ENCODE measurements around the gene ANK3. TPM values are rescaled to one million over a fixed set of nuclear protein-coding genes. Genes with fewer than 3 reads are reported as not detected.

The ANK3 gene
- total RNA-seq, 3 donors from 2014 or later: 10.2 to 93.2 (median 57.4) TPM

DNA sequence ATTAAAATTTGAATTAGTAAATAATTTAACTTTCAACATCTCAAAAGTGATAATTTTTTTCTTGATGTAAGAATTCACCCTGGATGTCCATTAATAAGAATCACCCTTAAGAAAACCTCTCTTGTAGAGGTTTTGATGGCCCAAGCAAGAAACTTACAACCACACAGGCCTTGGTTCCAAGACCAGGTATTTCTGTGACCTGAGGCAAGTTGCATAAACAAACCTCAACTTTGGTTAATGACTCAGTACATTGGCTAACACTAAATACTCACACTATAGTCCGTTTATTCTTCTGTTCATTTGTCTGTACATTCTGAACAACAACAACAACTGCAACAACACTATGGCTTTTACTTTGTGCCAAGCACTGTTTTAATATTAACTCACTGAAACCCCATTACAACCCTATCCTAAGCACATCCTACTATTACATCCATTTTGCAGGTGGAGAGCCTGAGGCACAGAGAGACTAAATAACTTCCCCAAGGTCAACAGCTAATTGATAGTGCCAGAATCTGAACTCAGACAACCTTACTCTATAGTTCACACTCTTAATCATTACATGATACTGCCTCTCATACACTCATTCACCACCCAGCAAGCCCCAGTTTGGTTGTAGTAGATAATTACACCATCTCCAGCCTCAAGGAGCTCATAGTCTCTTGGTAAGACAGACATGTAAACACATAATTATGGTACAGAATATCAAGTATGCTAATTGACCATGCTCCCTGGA, 6.6 kb downstream of the ANK3 start:
- H3K27me3 ChIP-seq: no peaks in the 10 kb centered on the region
- no peak overlapping the region for H3K4me3 ChIP-seq
- no peak overlapping the region for H3K27ac ChIP-seq
- TF ChIP-seq POLR2A (IDR thresholded peaks at IDR 0.05): no peak
- no peak for TF ChIP-seq POLR2AphosphoS5 (IDR thresholded peaks at IDR 0.05)
- TF ChIP-seq, protein P1, sequence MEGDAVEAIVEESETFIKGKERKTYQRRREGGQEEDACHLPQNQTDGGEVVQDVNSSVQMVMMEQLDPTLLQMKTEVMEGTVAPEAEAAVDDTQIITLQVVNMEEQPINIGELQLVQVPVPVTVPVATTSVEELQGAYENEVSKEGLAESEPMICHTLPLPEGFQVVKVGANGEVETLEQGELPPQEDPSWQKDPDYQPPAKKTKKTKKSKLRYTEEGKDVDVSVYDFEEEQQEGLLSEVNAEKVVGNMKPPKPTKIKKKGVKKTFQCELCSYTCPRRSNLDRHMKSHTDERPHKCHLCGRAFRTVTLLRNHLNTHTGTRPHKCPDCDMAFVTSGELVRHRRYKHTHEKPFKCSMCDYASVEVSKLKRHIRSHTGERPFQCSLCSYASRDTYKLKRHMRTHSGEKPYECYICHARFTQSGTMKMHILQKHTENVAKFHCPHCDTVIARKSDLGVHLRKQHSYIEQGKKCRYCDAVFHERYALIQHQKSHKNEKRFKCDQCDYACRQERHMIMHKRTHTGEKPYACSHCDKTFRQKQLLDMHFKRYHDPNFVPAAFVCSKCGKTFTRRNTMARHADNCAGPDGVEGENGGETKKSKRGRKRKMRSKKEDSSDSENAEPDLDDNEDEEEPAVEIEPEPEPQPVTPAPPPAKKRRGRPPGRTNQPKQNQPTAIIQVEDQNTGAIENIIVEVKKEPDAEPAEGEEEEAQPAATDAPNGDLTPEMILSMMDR (IDR thresholded peaks at IDR 0.05): no peak
- no peak for DNase-seq (ENCODE audit: low spot score in 2 of 2)
- no peaks in the 10 kb centered on the region for H3K36me3 ChIP-seq
- intact Hi-C loops (cut with DNase I; ENCODE audit: low total_unique reads): no loop called here
- no peaks in the 10 kb centered on the region for H3K4me1 ChIP-seq
- no peaks in the 10 kb centered on the region for H3K9me3 ChIP-seq

DNA sequence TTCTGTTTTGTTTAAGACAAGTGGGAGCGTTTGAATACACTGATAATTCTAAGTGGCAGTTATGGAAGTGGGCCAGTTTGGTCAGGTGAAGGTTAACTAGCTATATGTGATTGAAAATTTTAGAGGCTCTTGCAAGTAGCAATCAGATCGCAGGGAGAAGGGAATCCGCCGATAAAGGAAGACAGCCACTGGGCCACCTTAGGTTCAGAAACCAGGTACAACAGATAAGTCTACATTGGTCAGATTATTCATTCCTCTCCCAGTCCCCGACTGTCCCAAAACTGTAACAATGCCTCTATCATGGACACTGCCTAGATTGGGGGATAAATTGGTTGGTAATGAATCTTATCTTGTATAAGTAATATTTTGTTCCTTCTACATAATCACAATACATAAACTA, 8.9 kb downstream of the ANK3 start:
- Histone ChIP-seq H3K36me3 (no peaks in the 10 kb centered on the region), H3K4me3 (no peak overlapping the region), H3K4me1 (no peaks in the 10 kb centered on the region), H3K27me3 (no peaks in the 10 kb centered on the region), H3K9me3 (no peaks in the 10 kb centered on the region), H3K27ac (no peak overlapping the region)
- no peak for DNase-seq (ENCODE audit: low spot score in 2 of 2)
- intact Hi-C loops (cut with DNase I; ENCODE audit: low total_unique reads): no loop called here
- TF ChIP-seq, protein P1 (IDR thresholded peaks at IDR 0.05): no peak
- no peak for TF ChIP-seq POLR2AphosphoS5 (IDR thresholded peaks at IDR 0.05)
- TF ChIP-seq POLR2A (IDR thresholded peaks at IDR 0.05): no peak

DNA sequence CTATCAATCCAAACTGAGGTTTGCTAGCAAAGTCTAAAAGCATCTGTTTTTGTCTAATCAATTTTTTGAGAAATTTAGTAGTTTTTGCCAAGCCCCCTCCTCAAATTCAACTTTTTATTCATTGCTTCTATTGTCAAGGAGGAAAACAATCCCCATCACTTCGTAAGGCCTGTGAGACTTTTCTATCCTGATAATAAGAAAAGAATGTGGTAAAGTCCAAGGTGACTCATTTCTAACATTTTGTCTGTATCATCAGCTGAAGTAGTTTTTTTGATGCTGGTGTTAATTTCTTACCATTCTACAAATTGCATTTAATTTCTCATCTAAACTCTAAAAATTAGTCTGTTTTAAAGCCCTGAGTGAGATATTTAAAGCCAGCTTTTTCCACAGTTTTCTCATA, 11.7 kb downstream of the ANK3 start:
- Histone ChIP-seq H3K4me3 (no peak overlapping the region), H3K27me3 (no peaks in the 10 kb centered on the region), H3K4me1 (no peaks in the 10 kb centered on the region), H3K27ac (no peak overlapping the region), H3K9me3 (no peaks in the 10 kb centered on the region), H3K36me3 (no peaks in the 10 kb centered on the region)
- TF ChIP-seq POLR2AphosphoS5 (IDR thresholded peaks at IDR 0.05) (no peak), POLR2A (IDR thresholded peaks at IDR 0.05) (no peak)
- TF ChIP-seq, protein P1 (IDR thresholded peaks at IDR 0.05): no peak
- no peak for DNase-seq (ENCODE audit: low spot score in 2 of 2)
- intact Hi-C loops (cut with DNase I; ENCODE audit: low total_unique reads): no loop called here

DNA sequence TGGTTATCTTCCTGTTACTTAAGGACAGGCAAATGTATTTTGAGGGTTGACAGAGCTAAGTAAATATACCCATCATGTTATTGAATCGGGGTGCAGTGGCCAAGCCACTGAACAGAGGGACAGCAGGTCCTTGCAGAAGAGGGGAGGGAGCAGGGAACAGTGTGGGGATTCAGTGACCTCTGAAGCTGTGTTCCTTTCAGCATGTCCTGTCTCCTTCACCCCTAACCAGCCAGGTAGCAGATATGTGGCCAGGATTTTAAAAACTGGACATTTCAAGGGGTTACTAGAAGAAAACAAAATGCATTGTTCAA, 12.7 kb downstream of the ANK3 start:
- H3K27me3 ChIP-seq: no peaks in the 10 kb centered on the region
- no peaks in the 10 kb centered on the region for H3K36me3 ChIP-seq
- DNase-seq (ENCODE audit: low spot score in 2 of 2): no peak
- no peaks in the 10 kb centered on the region for H3K9me3 ChIP-seq
- no peak overlapping the region for H3K27ac ChIP-seq
- TF ChIP-seq, protein P1 (IDR thresholded peaks at IDR 0.05): no peak
- no peak for TF ChIP-seq POLR2A (IDR thresholded peaks at IDR 0.05)
- TF ChIP-seq POLR2AphosphoS5 (IDR thresholded peaks at IDR 0.05): no peak
- H3K4me3 ChIP-seq: no peak overlapping the region
- intact Hi-C loops (cut with DNase I; ENCODE audit: low total_unique reads): no loop called here
- no peaks in the 10 kb centered on the region for H3K4me1 ChIP-seq

DNA sequence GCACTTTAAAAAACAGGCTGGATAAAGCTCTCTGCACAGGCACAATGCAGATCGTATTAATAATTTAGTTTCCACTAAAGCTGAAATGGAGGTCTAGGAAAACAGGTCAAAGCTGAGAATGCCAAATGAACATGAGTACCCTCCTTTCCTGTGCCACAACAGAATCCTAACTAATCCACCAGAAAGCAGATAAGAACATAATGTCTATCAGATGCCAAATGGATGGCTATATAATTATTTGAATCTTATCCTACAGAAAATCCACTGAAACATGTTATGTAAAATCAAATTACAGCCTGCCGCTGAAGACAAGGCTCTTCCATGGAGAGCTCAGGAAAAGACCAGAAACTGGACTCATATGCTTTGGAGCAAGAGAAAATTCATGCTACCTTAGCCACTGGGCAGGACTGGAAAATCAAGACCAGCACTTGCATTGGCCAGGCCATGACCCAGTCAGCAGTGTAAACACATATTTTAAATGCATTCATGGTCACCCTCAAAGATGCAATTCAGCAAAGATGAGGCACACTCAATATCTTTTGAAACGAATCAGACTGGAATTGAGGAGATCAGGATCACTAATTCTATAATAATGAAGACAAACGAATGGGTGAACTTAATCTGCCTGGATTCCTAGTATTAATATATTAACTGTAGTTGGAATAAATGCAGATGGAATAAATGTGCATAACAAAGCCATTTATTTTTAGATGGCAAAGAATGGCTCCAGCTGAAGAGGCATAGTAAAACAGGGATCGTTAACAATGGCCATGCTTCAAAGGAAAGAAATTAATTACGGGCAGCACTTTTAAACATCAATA, 13.2 kb downstream of the ANK3 start:
- Histone ChIP-seq H3K4me1 (no peaks in the 10 kb centered on the region), H3K9me3 (no peaks in the 10 kb centered on the region), H3K27ac (no peak overlapping the region), H3K27me3 (no peaks in the 10 kb centered on the region), H3K4me3 (no peak overlapping the region), H3K36me3 (no peaks in the 10 kb centered on the region)
- intact Hi-C loops (cut with DNase I; ENCODE audit: low total_unique reads): no loop called here
- no peak for DNase-seq (ENCODE audit: low spot score in 2 of 2)
- TF ChIP-seq POLR2A (IDR thresholded peaks at IDR 0.05) (no peak), POLR2AphosphoS5 (IDR thresholded peaks at IDR 0.05) (no peak)
- TF ChIP-seq, protein P1 (IDR thresholded peaks at IDR 0.05): no peak

All from breast epithelium (tissue), 4 donors.